ENCODE measurements around the gene GHRH.

Gene GHRH

DNA sequence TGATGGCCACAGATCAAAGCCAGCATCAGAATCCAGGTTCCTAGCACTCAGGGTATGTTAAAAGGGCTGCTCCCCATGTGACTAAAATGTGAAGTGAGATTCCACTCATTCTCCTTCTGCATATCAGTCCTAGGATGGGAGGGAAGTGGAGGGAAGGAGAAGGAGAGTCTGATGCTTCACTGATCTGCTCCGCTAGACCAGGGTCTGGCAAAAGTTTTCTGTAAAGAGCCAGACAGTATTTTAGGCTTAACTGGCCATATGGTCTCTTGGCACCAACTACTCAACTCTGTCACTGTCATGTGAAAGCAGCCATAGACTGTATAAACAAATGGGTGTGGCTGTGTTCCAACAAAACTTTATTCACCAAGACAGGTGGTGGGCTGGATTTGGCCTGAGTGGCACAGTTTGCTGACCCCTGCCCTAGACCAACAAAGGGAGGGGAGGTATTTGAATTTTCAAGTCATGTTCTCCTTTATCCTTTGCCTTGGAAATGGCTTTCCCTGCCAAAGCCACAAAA lies 22.6 kb downstream of the GHRH start:
- DNase-seq (ENCODE audit: low read depth in 2 of 3, low spot score in 1 of 3) = no peak

DNA sequence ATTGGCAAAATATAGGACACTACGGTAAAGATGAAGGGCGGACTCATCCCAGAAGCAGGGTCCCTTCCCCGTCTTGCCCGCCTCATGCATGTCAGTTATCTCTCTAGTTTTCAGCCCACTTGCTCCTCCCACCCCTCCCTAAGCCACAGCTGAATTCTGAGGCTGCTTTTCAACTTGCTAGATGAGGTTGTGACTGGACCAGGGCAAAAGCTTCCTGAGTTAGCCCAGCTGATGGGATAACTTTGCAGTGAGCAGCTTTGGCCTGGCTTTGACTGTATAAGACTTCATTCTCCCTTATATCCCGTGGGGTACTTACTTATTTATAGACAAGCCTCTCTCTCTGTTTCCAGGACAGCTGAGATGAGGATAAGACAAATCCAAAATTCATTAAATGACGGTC lies 23.2 kb downstream of the GHRH start:
- DNase-seq (ENCODE audit: low read depth in 2 of 3, low spot score in 1 of 3) = no peak

DNA sequence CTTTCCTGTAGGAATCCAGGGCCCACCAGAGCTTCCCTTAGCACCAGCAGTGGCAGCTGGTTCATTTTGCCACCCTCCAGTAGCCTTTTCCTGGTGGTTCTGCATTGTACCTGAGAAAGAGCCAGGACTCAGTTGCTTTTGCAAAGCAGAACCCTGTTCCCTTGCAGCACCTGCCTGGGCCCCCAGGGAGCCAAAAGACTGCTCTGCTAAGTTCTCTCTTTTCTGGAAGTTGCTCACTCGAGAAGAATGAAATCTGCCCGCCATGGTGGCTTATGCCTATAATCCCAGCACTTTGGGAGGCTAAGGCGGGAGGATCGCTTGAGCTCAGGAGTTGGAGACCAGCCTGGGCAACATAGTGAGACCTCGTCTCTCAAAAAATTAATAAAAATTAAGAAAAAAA lies 24.0 kb downstream of the GHRH start:
- no peak for DNase-seq (ENCODE audit: low read depth in 2 of 3, low spot score in 1 of 3)

DNA sequence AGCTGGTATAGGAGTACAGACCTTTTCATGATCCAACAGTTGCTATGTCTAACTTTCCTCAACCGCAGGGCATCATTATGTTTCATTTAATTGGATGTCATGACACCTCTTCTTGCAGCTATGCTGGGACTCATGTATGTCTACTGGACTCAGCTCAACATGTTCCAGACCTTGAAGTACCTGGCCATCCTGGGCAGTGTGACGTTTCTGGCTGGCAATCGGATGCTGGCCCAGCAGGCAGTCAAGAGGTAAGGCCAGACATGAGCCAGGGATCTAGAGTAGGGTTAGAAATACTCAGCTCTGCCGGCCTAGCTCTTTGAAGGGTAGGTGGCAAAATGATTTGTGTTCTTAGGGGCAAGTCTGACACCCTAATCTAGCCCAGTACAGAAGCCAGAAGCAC lies 25.2 kb downstream of the GHRH start:
- no peak for DNase-seq (ENCODE audit: low read depth in 2 of 3, low spot score in 1 of 3)

DNA sequence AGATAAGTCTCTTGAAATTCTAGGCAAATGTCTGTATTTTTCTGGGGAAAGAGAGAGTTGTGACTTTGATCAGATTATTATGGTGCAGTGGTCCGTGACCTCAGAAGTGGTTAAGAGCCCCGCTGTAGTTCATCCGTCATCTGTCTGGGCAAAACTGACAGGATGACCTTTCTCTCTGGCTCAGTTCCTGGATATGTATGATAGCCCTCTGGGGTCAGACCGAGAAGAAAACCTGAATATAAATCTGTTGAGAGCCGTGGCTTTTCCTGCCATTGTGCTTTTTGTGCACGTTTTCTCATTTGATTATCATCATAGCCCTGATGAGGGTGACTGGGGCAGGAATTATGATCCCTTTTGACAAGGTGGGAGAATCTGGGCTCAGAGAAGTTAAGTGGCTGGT lies 26.5 kb downstream of the GHRH start:
- no peak for DNase-seq (ENCODE audit: low read depth in 2 of 3, low spot score in 1 of 3)

DNA sequence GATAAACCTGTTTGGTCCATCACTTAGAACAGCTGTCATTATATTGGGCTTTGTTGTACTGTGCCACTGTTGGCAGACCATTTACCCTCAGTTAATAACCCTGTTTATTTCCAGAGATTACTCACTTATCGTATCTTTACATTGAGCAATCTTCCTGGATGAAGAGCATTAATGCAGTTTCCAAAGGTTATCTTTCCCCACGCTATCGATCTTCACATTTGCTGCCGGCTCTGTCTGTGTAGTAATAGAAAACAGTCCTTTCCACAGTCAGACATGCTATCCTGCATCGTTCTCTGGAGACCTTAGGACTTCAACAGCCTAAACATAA lies 27.4 kb downstream of the GHRH start:
- no peak for DNase-seq (ENCODE audit: low read depth in 2 of 3, low spot score in 1 of 3)

DNA sequence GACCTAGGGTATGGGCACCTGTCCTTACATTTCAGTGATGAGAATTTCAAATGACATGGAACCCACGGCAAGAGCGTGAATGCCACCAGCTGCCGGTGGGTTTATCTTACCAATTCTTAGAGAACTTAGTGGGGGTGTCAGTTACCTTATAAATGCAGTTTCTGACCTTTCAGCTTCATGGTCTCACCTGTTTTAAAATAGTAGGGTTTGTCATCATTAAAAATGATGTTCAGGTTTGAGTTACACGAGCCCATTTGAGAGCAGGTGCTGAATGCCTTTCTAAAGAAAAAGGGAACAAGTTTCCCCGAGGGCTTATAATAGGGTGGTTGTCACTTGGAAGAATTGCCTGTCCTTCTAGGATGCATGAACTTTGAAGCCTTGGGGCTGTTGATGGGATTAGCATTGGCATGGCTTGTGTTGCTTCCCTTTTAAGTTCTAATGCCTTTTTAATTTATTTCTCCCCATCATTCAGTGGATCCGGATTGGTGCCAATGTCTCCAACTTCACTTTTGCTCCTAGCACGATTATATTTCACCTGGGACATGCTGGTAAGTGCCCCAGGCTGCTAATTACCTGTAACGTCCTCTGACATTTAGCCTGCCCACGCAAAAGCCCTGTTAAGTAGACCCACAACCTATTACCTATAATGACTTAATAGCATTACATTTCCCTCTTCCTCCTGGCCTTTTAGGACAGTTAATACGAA lies 27.9 kb downstream of the GHRH start:
- DNase-seq (ENCODE audit: low read depth in 2 of 3, low spot score in 1 of 3) = no peak

DNA sequence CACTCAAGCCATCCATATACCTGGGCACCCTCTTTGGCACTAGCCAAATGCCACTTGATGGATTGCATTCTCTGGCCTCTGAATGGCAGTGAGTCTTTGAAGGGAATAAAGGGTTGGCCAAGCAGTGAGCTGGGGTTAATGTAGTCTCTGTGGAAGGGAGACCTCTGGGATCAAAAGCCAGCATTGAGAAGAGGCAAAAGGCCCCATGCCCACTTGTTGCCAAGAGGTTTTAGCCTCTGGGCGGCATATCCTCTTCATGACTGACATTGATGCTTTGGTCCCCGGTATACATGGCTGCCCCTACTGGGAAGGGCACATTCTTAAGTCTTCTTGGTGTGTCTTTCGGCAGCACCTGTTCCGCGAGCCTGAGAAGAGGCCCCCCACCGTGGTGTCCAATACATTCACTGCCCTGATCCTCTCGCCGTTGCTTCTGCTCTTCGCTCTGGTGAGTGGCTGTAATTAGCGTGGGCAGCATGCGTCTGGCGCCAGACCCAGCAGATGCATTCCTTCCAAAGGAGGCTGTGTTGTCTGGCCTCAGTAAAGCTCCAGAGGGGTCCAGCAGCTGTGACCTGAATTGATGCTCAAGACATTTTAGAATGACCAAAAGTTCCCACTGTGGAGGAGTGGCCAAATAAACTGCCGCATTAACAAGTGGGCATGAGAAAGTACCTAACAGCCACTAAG lies 29.5 kb downstream of the GHRH start:
- no peak for DNase-seq (ENCODE audit: low read depth in 2 of 3, low spot score in 1 of 3)

DNA sequence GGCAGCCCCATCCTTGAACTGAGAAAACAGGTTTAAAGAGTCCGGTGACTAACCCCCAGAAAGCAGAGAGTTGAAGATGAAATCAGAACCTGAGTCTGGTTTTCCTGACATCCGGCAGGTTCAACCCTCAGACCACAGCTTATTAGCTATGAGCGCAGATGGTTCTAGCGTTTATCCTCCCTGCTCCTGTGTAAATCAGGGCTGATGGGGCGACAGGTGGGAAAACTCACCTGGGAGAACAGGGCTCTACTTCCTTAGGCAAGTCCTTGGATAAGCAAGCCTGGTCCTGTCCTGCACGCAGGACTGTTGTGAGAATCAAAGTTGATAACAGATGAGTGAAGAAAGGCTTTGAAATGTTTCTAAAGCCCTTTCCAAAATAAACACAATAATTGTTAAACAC lies 31.4 kb downstream of the GHRH start:
- no peak for DNase-seq (ENCODE audit: low read depth in 2 of 3, low spot score in 1 of 3)

DNA sequence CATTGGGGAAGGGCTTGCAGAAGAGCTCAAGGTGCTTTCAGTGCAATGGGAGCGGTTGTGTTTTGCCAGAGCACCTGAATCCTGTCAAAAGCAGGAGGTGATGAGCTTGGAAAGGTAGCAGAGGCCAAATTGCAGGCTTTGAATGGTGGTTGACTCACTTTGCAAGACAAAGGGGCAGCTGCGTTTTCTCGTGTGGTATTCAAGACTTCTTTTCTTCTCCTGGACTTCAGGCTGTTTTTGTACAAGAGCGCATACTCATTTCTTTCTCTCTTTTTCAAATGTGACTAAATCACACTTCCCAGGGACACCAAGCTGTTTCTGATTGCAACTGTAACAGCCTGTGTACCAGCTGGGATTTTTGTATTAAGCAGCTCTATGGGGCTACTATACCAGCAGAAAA lies 32.3 kb downstream of the GHRH start:
- no peak for DNase-seq (ENCODE audit: low read depth in 2 of 3, low spot score in 1 of 3)

DNA sequence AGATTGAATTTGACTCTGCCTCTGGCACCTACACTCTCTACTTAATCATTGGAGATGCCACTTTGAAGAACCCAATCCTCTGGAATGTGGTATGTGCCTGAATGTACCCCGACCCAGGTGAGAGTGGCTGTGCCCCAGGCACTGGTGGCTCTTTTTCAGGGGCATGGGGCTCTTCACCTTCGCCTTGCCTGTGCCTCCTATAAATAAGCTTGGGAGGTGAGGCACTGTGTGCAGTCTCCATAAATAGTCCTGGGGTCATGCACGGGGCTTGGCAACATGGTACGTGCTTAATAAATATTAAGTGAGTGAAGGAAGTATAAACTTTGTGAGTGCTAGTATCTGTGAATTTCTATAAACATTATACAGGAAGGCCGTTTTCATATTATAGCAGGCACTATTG lies 33.0 kb downstream of the GHRH start:
- DNase-seq (ENCODE audit: low read depth in 2 of 3, low spot score in 1 of 3) = no peak

DNA sequence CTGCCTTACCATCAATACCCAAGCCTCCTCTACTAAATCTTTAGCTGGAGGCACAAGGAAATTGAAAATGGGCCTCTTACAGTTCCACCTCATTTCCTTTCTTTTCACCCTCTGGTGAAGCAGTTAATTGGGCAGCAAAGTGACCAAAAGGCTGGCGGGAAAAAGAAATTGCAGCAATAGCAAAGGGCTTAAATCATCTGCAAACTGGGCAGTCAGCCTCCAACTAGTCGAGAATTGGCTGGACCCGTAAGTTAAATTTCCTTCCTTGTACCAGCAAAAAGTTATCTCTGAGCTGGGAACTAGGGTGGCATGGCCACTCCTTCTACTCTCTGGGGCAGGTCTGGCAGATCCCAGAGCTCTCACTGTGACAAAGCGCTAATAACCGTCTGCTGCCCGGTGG lies 33.5 kb downstream of the GHRH start:
- DNase-seq (ENCODE audit: low read depth in 2 of 3, low spot score in 1 of 3) = no peak

DNA sequence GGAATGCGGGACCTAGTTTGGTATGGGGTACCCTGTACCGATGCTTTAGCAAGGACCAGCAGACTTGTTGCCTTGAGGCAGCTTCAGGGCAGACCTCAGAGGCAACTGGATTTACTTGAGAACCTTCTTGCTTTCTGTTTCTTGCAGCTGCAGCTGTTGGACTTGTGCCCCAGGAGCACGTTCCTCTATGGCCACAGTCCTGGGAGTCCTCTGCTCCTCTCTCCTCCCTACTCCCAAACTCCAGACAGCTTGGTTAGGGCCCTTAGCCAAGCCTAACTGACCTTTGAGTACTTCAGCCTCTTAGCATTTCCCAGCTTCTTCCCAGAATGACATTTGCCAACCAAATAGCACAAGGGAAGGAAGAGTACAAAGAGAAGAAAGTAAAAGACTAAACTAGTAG lies 34.7 kb downstream of the GHRH start:
- no peak for DNase-seq (ENCODE audit: low read depth in 2 of 3, low spot score in 1 of 3)

DNA sequence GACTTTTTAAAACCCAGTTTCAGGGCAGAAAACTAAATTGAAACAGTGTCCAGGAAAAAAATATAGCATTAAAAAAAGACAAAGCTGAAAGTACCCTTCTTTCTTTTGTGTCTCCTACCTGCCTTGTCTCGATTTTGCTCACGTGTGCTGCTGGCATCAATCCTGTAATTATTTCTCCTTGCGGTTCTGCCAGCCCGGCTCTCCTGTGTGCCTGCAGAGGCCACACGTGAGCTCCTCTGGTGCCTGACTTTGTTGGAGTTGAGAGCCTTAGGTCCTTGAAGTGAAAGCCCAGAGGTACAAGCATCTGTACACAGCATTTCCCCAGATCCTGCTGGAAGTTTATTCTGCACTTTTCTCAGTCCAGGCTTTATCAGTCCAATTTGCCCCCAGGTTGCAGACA lies 36.5 kb downstream of the GHRH start:
- no peak for DNase-seq (ENCODE audit: low read depth in 2 of 3, low spot score in 1 of 3)

DNA sequence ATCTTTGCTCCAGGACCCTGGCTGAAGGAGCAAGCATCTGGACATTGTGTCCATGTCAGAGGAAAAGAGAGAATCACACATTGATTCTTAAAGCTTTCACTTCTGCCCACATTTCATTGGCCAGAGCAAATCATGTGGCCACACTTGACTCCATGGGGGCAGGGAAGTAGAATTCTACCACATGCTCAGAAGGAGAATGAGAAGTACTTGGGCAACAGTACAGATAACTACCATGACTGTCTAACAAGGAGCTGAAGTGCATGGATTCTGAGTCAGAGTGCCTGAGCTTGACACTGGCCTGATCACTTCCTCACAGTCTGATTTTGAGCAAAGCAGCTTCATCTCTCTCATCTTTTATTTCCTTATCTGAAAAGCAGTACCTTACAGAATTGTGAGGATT lies 38.6 kb downstream of the GHRH start:
- DNase-seq (ENCODE audit: low read depth in 2 of 3, low spot score in 1 of 3) = no peak

DNA sequence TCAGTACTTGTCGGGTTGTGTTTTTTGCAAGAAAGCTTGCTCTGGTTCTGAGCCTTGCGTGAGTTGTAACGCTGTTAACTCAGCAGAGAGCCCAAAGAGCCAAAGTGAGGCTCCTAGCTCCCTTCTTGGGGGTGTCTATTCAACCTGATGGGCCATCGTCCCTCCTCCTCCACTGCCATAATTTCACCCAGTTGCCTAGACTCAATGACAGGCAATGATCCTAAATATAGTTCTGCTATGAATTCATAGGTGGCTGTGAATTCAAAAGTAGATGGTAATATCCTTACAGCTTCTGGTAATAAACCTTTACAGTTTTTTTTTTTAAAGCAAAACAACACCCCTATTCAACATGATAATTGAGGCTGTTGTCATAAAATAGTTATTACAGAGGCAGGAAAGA lies 39.5 kb downstream of the GHRH start:
- no peak for DNase-seq (ENCODE audit: low read depth in 2 of 3, low spot score in 1 of 3)

DNA sequence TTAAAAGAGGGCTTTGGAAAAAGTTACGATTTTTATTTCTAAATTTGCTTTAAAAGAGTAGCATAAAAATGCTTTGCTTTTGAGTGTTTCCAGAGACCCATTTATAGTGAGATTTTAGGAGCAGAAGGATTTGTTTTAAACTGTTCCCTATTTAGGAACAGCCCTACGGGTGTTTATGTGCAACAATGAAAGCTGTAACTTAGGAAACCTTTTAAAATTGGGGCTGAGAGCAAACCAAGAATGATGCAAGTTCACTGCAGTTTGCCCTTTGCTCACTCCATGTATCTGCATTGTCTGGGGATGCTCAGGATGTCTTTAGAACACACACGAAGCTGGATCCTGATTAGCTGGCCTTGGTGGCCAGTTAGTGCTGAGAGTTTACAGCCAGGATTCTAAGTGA lies 40.9 kb downstream of the GHRH start:
- no peak for DNase-seq (ENCODE audit: low read depth in 2 of 3, low spot score in 1 of 3)

DNA sequence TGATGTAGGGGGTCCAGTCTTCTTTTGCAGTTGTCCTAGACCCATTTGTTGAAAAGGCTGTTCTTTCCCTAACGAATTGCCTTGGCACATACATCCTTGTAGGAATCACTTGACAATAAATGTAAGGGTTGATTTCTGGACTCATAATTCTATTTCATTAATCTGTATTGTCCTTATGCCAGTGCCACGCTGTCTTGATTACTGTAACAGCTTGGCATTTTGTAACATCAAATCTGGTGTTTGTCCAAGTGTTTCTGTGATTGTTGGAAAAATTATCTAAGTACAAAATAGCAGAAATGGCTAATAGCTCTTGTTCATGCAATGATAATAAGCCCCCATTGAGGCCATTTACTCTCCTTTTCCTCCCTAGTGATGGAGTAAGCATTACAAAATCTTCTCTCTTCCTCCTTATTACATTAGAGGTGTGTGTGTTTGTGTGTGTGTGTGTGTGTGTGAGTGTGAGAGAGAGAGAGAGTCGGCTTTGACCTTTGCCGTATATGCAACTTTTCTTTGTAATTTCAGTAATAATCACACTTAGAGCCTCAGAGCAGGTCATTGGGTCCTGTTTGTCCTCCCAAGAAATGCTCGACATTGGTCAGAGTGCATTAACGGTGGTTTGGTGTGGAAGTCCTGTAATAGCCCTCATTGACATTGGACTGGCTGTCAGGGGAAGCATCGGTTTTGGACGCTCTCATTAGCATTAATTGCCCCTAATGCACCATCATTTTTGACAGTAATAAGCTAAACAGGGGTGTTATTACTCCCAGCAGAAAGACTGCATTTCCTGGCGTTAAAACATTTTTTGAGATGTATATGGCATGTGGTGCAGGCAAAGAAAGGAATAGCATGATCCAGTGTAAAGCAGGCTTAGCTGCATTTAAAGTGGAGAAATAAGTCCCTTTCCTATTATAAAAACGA lies 41.6 kb downstream of the GHRH start:
- DNase-seq (ENCODE audit: low read depth in 2 of 3, low spot score in 1 of 3) = no peak

DNA sequence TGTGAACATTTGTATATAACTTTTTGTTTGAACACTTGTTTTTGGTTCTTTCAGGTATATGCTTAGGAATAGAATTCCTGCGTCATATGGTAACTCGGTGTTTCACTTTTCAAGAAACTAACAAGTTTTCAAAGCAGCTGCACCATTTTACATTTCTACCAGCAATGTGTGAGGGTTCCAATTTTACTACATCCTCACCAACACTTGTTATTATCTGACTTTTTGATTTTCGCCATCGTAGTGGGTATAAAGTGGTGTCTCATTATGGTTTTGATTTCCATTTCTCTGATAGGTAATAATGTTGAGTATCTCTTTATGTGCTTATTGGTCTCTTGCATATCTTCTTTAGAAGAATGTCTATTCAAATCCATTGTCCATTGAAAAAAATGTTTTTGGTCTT lies 42.6 kb downstream of the GHRH start:
- no peak for DNase-seq (ENCODE audit: low read depth in 2 of 3, low spot score in 1 of 3)

DNA sequence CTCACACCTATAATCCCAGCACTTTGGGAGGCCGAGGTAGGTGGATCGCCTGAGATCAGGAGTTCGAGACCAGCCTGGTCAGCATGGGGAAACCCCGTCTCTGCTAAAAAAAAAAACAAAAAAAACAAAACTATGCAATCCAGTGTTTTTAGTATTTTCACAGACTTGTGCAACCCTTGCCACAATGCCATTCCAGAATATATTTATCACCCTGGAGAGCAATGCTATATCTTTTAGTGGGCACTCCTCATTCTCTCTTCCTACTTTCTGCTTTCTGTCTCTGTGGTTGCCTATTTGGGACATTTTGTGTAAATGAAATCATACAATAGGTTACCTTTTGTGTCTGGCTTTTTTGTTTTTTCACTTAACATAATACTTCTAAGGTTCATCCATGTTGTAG lies 43.2 kb downstream of the GHRH start:
- DNase-seq (ENCODE audit: low read depth in 2 of 3, low spot score in 1 of 3) = no peak

DNA sequence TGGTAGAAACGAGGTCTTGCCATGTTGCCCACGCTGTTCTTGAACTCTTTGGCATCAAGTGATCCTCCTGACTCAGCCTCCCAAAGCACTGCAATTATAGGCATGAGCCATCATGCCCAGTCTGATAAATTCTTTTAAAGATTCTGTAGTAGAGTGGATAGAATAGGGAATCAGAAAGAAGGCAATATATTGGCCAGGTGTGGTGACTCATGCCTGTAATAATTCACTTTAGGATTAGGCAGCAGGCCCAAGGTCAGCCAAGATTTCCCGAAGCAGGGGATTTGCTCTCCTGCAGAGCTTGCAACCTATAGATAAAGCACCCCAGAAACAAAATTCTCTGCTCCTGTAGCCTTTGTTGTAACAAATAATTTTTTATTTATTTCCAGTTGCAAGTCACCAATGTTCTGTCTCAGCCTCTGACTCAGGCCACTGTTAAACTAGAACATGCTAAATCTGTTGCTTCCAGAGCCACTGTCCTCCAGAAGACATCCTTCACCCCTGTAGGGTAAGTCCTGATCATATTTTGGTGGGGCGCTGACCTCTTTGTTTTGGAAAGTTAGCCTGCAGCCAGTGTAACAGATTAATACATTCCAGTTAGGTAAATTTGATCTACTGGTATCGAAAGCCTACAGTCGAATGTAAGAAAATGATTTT lies 51.8 kb downstream of the GHRH start:
- no peak for DNase-seq (ENCODE audit: low read depth in 2 of 3, low spot score in 1 of 3)

DNA sequence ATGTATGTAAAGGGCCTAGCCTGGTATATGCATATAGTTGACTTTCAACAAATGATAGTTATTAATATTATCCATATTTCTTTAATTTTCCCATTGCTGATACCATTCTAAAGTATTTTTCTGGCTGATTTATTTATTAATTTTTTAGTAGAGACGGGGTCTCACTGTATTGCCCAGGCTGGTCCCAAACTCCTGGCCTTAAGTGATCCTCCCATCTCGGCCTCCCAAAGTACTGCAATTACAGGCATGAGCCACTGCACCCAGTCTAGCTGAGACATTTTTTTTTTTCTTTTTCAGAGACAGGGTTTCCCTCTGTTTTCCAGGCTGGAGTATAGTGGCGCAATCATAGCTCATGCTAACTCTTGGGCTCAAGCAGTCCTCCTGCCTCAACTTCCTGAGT lies 52.4 kb downstream of the GHRH start:
- DNase-seq (ENCODE audit: low read depth in 2 of 3, low spot score in 1 of 3) = no peak

All from stimulated activated CD4-positive, alpha-beta T cell treated with anti-CD3 and anti-CD28 coated beads, Interleukin-12 subunit alpha, Interleukin-12 subunit beta, amount 100 ng/mL, for 48 hours (primary cell).